DOHH2 (cell line): ENCODE results near the gene SLC2A11.
"Not testable (repeated sequence)": the region's sequence is repeated elsewhere in the genome, so short reads cannot be mapped to it uniquely, and the experiment has no call there.

Experiments used
- EZH2phosphoT487 ChIP-seq: fragments of 200-600 bp; sonication (generic); IDR thresholded peaks from 2 replicates; pipeline ENCODE4 v1.6.1; 2017; ENCODE audit warnings: borderline replicate concordance, mild to moderate bottlenecking, antibody characterized with exemption, low read length, moderate library complexity, mixed read lengths
- TF ChIP-seq, protein P1 (sequence below): fragments of 200-600 bp; sonication (generic); IDR thresholded peaks from one replicate; pipeline ENCODE4 v1.5.1; 2014; ENCODE audit warnings: antibody characterized with exemption, mild to moderate bottlenecking, low read depth, low read length; ENCODE audit not compliant: poor library complexity, severe bottlenecking

DNA sequence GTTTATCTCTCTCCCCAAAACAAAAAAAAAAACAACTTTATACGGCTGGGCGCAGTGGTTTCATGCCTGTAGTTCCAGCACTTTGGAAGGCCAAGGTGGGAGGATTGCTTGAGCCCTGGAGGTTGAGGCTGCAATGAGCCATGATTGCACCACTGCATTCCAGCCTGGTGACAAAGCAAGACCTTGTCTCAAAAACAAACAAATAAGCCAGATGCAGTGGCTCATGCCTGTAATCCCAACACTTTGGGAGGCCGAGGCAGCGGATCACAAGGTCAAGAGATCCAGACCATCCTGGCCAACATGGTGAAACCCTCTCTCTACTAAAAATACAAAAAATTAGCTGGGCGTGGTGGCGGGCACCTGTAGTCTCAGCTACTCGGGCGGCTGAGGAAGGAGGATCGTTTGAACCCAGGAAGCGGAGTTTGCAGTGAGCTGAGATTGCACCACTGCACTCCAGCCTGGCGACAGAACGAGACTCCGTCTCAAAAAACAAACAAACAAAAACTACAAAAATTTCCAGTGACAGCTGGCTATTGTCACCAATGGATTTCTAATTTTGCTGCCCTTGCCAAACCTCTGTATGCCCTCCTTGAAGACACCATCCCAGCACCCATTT is 64.0 kb downstream of the SLC2A11 start:
- TF ChIP-seq, protein P1, sequence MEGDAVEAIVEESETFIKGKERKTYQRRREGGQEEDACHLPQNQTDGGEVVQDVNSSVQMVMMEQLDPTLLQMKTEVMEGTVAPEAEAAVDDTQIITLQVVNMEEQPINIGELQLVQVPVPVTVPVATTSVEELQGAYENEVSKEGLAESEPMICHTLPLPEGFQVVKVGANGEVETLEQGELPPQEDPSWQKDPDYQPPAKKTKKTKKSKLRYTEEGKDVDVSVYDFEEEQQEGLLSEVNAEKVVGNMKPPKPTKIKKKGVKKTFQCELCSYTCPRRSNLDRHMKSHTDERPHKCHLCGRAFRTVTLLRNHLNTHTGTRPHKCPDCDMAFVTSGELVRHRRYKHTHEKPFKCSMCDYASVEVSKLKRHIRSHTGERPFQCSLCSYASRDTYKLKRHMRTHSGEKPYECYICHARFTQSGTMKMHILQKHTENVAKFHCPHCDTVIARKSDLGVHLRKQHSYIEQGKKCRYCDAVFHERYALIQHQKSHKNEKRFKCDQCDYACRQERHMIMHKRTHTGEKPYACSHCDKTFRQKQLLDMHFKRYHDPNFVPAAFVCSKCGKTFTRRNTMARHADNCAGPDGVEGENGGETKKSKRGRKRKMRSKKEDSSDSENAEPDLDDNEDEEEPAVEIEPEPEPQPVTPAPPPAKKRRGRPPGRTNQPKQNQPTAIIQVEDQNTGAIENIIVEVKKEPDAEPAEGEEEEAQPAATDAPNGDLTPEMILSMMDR, result not testable (repeated sequence)
- TF ChIP-seq EZH2phosphoT487, result not testable (repeated sequence)
